KBM-7 (cell line): ENCODE results near the gene MARCHF3.
"Not testable (repeated sequence)": the region's sequence is repeated elsewhere in the genome, so short reads cannot be mapped to it uniquely, and the experiment has no call there.

Experiments
- DNase-seq: peaks from one replicate; pipeline ENCODE4 v3.0.0-alpha.2; 2015
- in situ Hi-C: fragments of 300-500 bp; cut with MboI; formaldehyde crosslinking; loops from 2 replicates; pipeline ENCODE4 v1.14.3; 2020; ENCODE audit warnings: low sequenced_read_pairs, low pct_unique_long_range_greater_than_20kb, mixed read lengths

The MARCHF3 gene

DNA sequence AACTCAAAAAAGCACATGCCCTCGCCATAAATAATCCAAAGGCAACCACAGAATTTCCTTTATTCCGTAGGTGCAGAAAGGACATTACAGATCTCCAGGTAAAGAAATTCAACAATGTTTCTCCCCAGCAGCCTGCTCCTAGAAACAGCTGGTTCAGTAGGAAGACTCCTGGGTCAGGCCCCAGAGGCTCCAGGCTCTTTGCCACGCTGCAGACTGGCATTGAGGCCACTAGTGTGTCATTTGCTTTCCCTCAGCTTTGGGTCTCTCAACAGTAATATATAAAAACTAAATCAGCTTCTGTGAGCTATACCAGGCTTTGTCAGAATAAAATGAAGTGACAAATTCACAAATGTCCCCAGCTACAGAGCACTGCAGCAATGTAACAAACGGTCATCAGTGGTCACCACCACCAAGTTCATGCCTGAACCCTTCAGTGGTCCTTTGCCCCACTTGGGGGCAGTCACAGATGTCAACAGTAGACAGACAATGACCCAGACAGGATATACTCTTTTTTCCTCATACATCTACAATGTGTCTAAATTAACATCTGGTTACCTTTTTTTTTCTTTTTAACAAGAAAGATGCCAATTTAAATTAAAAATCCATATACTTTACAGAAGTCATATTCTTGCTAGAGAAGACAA lies 93.5 kb downstream of the MARCHF3 start:
- no peak for DNase-seq
- in situ Hi-C loops: no loop called here

GRCh38 chr5:126931963-126932660 lies 98.2 kb downstream of the MARCHF3 start:
- DNase-seq: no peak
- in situ Hi-C loops: no loop called here

- in situ Hi-C loops: no loop called here
- no peak for DNase-seq
Measured at GRCh38 chr5:126928041-126928440, 102.3 kb downstream of the MARCHF3 start.

DNA sequence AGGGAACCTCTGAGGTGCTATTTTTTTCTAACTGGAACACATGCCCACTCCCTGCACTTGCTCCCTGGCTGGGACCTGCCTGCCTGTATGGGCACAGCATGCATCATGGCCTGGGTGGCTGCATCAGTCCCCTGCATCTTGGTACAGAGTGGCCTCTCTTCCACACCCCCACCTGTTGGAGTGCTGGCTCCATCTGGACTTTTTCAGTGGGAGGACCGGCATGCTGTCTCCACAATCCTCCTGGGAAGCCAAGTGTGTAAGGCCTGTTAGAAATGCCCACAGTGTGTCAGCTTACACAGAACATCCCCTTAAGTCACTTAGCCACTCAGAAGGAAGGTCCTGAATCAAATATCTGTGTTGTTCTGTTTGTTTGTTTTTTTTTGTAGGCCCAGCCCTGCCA lies 102.9 kb downstream of the MARCHF3 start:
- DNase-seq: no peak
- in situ Hi-C loops: no loop called here

DNA sequence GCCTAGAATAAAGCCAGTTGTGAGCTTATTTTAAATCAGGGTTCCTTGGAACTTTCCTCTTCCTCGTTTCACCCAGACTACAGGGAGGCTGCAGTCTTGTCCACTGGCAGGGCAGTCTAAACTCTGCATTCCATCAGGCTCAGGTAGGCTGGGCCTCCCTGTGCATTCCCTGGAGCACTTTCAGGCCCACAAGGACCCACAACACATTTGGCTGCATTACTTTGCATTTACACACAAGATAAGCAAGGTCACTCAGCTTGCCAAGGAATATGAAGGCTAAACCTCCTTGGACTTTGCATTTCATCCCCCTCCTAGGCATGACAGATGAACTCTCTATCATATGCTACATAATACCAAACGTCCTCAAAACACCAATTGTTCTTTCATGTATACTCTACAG lies 104.2 kb downstream of the MARCHF3 start:
- in situ Hi-C loops: no loop called here

DNA sequence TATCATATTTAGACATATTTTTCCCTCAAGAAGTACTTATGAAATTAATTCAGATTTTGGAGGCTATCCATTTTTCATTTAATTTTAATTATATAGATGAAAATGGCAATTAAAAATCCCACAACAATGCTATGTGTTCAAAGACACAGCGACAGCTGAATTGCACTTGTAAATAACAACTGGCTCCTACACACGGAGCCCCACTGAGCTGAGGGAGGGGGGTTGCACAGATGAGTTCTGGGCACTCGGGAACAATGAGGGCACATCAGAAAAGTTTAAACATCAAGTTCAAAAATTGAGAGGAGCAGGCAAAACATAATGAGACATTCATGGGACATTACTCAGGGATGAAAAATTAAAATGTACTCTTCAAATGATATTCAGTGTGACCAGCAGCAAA lies 104.9 kb downstream of the MARCHF3 start:
- DNase-seq: no peak
- in situ Hi-C loops: no loop called here

More for the DNA sequence above, 104.2 kb downstream of the MARCHF3 start:
- no peak for DNase-seq

DNA sequence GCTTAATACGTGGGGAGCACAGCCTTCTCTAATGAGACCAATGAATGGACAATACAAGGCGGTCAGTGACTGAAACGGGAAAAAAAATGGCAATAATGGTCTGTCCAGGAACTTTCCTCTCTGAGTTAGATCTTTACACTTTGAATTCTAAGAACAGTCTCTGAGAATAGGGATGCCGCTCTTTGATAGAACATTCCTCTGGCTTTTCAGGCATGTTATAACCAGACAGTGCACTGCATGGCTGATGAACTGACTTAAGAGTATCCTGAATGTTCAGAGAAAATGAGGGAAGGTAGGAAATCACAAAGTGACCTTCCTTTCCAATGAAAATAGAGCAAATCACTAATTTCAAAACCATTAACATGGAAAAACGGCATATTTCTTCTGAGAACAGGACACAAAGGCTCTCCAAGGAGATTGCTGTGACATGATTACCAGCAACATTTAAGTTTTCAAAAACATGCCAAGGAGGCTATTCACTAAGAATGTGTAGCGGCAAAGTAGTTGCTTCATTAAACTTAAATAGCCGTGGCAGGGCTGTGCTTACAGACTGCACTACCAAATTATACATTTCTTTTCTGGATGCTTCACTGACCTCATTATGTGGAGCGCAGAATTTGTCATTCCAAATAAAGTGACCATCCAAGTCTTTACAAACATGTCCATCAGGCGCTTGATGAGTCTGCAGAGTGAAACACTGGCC lies 105.9 kb downstream of the MARCHF3 start:
- no peak for DNase-seq
- in situ Hi-C loops: no loop called here

- in situ Hi-C loops: no loop called here
- DNase-seq: no peak
Measured at GRCh38 chr5:126921241-126922091, 108.9 kb downstream of the MARCHF3 start.

GRCh38 chr5:126920291-126920690 lies 110.1 kb downstream of the MARCHF3 start:
- in situ Hi-C loops: no loop called here
- no peak for DNase-seq

- in situ Hi-C loops: no loop called here
- no peak for DNase-seq
Measured at GRCh38 chr5:126919566-126919965, 110.8 kb downstream of the MARCHF3 start.

- in situ Hi-C loops: no loop called here
- no peak for DNase-seq
Measured at GRCh38 chr5:126918615-126918957, 111.8 kb downstream of the MARCHF3 start.

- in situ Hi-C loops: no loop called here
- no peak for DNase-seq
Measured at GRCh38 chr5:126917918-126918614, 112.3 kb downstream of the MARCHF3 start.

- no peak for DNase-seq
- in situ Hi-C loops: no loop called here
Measured at GRCh38 chr5:126915496-126915895, 114.9 kb downstream of the MARCHF3 start.

DNA sequence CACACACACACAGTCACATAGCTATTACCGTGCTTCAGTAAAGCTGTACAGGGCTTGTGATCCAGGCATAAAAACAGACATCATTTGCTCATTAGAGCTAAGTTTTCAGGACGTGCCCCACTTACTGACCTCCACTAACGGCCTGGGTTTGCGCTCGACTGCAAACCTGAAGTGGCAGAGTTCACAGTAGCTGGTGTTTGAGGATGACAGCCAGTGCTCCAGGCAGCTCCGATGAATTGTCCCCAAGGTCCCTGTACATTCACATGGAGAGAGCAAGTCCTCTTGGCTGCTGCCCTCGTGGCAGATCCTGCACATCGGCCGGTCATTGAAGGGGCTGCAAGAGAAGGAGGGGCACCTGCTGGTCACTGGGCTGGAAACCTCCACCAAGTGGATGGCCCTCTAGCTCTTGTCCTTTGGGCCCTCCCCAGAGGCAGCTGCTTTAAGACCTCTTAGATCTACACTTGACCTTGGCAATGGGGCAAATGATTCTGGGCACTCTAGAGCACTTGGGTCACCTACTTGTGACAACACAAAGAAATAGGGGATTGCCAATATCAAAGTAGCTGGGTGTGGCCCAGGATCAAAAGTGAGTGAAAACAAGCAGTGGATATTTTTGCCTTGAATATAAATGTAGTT lies 115.4 kb downstream of the MARCHF3 start:
- no peak for DNase-seq
- in situ Hi-C loops: no loop called here

GRCh38 chr5:126912616-126913200 lies 117.7 kb downstream of the MARCHF3 start:
- DNase-seq: peak; percentile 66
- in situ Hi-C loops: no loop called here

GRCh38 chr5:126911986-126912385 lies 118.4 kb downstream of the MARCHF3 start:
- peak; percentile 42 for DNase-seq
- in situ Hi-C loops: no loop called here

- in situ Hi-C loops: no loop called here
Measured at GRCh38 chr5:126909856-126910255, 120.5 kb downstream of the MARCHF3 start.

GRCh38 chr5:126904407-126904806 lies 126.0 kb downstream of the MARCHF3 start:
- in situ Hi-C loops, DNase-seq: not testable (repeated sequence)

More at GRCh38 chr5:126909856-126910255, 120.5 kb downstream of the MARCHF3 start:
- no peak for DNase-seq
